Muscle of back (tissue), 11 donors: Measurements from ENCODE around the gene GMFB. TPM values are rescaled to one million over a fixed set of nuclear protein-coding genes. Genes with fewer than 3 reads are reported as not detected.

ENCODE experiments used
- DNase-seq, 3 donors: peaks; one replicate each; pipeline versions ENCODE4 v3.0.0 to v3.0.0-alpha.2; 2013
- polyA plus RNA-seq, 10 donors: library from polyadenylated mRNA; unstranded; fragments of 120-200 nt; gene quantifications; one replicate each; pipeline ENCODE4 v1.2.1, GENCODE V29; 2013; ENCODE audit not compliant: insufficient read length in 10 of 10

Gene GMFB
- polyA plus RNA-seq, 10 donors = 46.6 to 65.9 (median 60.5) TPM

- DNase-seq = no peak
Observed at GRCh38 chr14:54497224-54497623, 8.4 kb upstream of the GMFB start.

- no peak for DNase-seq
Observed at GRCh38 chr14:54493293-54493692, 4.5 kb upstream of the GMFB start.

DNA sequence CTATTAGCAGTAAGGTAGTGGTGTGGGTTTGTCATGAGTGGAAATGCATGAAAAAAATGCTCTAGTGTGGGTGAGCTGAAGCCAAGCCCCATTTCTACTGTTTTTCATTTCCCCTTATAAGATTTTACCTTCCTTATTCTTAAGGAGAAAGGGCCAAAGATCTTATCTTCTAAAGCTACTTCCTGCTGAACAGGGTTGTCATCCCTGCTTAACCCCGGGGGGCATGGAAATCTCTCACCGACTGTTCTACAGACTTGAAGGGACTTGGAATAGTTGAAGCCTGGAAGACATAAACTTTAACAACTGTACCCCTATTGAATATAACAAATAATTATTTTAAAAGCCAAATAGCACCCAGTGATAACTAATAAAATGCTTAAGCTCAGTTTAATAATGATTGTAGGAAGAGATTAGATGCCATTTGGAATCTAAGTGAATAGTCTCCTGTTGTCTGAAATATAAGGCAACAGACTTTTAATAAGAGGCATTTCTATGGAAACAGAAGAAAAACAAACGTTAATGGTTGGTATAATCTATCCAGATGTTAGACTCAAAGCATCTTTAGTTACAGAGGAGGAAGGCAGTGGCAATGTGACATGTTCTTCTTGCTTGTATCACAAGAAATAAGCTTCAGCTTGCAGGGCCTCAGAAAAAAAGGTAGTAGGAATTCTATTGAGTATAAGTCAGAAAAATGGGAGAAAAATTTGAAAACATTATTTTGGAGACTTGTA is 1.8 kb upstream of the GMFB start:
- DNase-seq = no peak

DNA sequence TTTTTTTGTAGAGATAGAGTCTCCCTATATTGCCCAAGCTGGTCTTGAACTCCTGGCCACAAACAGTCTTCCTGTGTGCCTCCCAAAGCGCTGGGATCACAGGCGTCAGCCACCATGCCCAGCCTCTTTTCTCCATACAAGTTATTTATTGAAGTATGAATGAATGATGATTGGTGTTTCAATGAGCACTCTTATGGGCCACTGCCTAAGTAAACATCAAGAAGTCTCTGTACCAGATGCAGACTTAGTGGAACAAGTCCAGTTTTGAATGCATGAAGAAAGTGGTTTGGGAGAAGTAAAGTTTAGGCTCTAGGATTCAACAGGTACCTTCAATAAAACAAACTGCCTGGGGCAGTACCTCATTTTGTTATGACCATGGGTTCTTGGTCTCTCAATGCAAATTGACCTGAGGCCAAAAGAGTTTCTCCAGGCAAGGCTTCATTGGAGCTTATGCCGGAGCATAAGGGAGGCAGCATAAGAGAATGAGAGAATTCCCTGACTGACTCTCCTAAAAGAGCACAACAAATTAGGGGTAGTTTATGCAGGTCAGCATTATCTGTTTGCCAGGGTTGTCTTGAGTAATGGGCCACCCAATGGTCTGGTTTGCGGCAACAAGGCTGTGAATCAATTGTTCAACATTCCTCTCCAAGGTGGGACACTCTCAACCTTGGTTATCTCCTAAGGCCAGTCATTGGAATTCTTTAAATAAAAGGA is 1.1 kb upstream of the GMFB start:
- DNase-seq = no peak

DNA sequence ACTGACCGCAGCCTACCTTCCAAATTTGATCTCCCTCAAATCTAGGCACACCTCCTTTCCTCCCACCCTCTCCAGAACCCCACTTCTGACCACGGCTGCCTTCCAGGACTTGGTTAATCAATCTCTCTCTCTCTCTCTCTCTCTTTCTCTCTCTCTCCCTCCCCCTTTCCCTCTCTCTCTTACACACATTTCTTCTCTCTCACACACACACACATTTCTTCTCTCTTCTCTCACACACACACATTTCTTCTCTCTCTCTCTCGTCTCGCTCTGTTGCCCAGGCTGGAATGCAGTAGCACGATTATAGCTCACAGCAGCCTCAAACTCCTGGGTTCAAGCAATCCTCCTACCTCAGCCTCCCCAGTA is 521 bp upstream of the GMFB start:
- DNase-seq = no peak

- no peak for DNase-seq
Observed at GRCh38 chr14:54488318-54488645, 498 bp downstream of the GMFB start.

GRCh38 chr14:54487771-54488170 is 1.0 kb downstream of the GMFB start:
- DNase-seq = peak in 2 of 3 donors; percentile 22 to 43

GRCh38 chr14:54486685-54487084 is 2.1 kb downstream of the GMFB start:
- no peak for DNase-seq

DNA sequence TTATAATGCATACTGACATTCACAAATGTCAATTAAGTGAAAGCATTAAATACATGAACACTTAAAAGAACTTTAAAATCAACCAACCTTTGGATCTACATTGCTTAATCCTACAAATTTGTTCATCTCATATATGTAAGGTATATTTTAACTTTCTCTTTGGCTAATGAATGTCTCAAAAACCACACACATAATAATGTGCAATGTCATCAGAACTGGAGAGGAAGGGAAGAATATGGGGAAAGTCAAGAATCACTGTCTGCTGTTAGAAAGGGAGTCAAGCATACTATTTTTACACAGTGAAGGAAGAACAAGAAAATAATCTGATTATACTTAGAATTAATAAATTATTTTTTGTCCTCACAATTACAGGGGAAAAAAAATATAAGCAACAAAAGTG is 4.9 kb downstream of the GMFB start:
- no peak for DNase-seq

GRCh38 chr14:54483073-54483745 is 5.6 kb downstream of the GMFB start:
- no peak for DNase-seq

DNA sequence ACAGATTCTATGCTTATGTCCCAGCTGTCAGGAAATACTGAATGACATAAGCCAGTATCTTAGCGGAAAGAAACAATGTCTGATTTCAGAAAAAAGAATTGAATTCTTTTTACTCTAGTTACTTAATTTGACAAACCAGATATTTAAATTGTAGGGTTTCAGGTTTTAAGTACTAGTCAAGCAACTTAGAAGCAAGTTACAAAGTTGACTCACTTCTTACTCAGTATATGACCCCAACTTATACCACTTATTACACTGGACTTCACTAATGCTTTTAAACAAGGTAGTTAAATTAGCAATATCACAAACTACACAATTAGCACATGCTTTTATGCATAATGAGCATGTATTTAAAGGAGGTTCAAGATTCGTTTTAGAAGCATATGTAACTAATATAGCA is 7.1 kb downstream of the GMFB start:
- no peak for DNase-seq

- DNase-seq = no peak
Observed at GRCh38 chr14:54480830-54481562, 7.8 kb downstream of the GMFB start.

GRCh38 chr14:54478636-54479215 is 10.1 kb downstream of the GMFB start:
- no peak for DNase-seq

DNA sequence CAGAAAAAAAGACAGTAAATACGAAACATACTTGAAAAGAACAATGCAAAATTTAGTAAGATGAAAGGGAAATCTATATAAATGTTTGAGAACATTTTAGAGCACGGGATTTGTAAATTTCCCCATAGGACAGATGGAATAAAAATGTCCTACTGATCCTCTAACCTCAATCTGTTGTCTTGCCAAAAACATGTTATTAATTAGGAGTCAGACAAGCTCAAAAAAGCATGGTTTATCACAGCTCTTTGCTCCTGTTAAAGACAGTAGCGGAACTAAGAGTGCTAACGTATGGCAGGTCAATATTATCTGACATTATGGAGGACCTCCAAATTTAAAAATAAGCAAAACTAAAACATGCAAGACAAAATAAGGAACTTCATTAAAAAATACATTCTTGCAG is 12.9 kb downstream of the GMFB start:
- DNase-seq = peak in 1 of 3 donors; percentile 15

DNA sequence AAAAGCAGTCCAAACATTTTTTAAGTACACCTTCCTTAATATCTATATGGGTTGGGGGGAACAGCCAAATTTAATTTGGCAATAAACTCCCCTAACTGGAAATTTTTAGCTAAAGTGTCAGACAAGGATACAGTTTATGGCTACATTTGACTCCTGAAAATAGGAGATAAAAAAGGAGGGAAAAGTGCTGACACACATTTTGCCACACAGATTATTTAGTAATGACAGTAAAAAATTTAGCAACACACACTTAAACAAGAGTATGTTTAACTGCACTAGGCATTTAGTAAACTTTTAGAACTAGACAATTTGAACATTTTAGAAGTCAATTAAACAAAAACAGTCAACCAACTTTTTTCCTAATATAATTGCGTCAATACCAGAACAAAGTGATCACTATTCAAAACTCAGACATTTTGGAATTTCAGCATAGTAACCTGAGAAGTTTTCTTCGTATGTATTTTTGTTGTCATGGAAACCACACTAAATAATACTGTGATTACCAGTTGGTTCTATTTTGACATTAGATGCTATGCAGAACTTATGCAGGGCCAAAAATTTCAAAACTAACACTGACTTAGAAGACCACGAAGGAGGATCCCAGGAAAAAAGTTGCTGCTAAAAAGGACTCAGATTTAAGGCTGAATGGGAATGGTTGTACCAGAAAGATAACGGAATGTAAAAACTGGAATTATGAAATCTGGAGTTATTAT is 13.4 kb downstream of the GMFB start:
- DNase-seq = peak in 2 of 3 donors; percentile 18 to 56

GRCh38 chr14:54474232-54474793 is 14.5 kb downstream of the GMFB start:
- DNase-seq = no peak

- DNase-seq = no peak
Observed at GRCh38 chr14:54472315-54472714, 16.5 kb downstream of the GMFB start.

- no peak for DNase-seq
Observed at GRCh38 chr14:54471641-54472040, 17.1 kb downstream of the GMFB start.

- DNase-seq = no peak
Observed at GRCh38 chr14:54470701-54471100, 18.1 kb downstream of the GMFB start.

DNA sequence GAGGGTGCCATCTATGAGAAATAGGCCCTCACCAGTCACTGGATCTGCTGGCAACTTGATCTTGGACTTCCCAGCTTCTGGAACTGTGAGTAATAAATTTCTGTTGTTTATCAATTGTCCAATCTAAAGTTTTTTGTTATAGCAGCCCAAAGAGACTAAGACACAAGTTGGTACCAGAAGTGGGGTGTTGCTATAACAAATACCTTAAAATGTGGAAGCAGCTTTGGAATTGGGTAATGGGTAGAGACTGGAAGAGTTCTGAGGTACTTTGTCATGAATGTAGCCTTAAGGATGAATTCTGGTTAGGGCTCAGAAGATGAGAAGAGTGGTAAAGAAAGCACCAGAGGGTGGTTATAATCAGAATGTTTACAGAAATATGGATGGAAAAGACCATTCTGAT is 21.5 kb downstream of the GMFB start:
- DNase-seq = no peak

DNA sequence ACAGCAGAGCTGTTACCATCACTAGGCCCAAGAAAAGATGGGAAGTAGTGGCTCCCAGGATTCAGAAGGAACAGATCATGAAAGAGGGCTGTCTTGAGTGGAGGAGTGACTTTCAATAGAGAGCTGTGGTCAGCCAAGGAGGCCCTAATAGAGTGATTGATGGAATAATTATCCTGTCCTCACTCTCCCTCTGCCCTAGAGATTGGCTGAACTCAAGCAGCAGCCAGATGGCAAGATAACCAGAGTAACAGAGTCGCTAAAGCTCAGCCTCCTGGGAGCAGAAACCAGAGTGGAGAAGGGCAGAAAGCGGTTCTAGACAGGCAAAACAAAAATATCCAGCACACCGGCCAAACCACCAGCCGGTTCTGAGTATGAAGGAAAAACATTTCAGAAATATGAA is 23.1 kb downstream of the GMFB start:
- DNase-seq = no peak
